SW480 (cell line): Measurements from ENCODE around the gene RERE.
"Not testable (repeated sequence)": the region's sequence is repeated elsewhere in the genome, so short reads cannot be mapped to it uniquely, and the experiment has no call there.

Experiments used
- DNase-seq: peaks from one replicate; pipeline ENCODE4 v3.0.0-alpha.2; 2016; ENCODE audit warnings: low spot score

Gene RERE

GRCh38 chr1:8633741-8634501 lies 183.5 kb downstream of the RERE start:
- no peak for DNase-seq

- DNase-seq = no peak
These were observed 185.3 kb downstream of the RERE start for GRCh38 chr1:8632102-8632501.

- DNase-seq = no peak
These were observed 186.3 kb downstream of the RERE start for GRCh38 chr1:8631163-8631562.

- DNase-seq = no peak
These were observed 188.0 kb downstream of the RERE start for GRCh38 chr1:8629241-8630091.

GRCh38 chr1:8628606-8629005 lies 188.8 kb downstream of the RERE start:
- no peak for DNase-seq

GRCh38 chr1:8627728-8628127 lies 189.7 kb downstream of the RERE start:
- DNase-seq = no peak

- DNase-seq = peak; percentile 46
These were observed 191.2 kb downstream of the RERE start for GRCh38 chr1:8625981-8626898.

GRCh38 chr1:8625491-8625890 lies 191.9 kb downstream of the RERE start:
- no peak for DNase-seq

GRCh38 chr1:8623651-8624192 lies 193.7 kb downstream of the RERE start:
- DNase-seq = not testable (repeated sequence)

GRCh38 chr1:8621785-8622348 lies 195.6 kb downstream of the RERE start:
- DNase-seq = not testable (repeated sequence)

- DNase-seq = not testable (repeated sequence)
These were observed 196.3 kb downstream of the RERE start for GRCh38 chr1:8621034-8621582.

- not testable (repeated sequence) for DNase-seq
These were observed 197.4 kb downstream of the RERE start for GRCh38 chr1:8619917-8620502.

GRCh38 chr1:8619419-8619818 lies 198.0 kb downstream of the RERE start:
- not testable (repeated sequence) for DNase-seq

- DNase-seq = not testable (repeated sequence)
These were observed 200.6 kb downstream of the RERE start for GRCh38 chr1:8616791-8617190.

- DNase-seq = not testable (repeated sequence)
These were observed 205.6 kb downstream of the RERE start for GRCh38 chr1:8611634-8612515.

- no peak for DNase-seq
These were observed 209.5 kb downstream of the RERE start for GRCh38 chr1:8607906-8608305.

- DNase-seq = no peak
These were observed 213.1 kb downstream of the RERE start for GRCh38 chr1:8604041-8604945.

GRCh38 chr1:8603220-8603616 lies 214.2 kb downstream of the RERE start:
- no peak for DNase-seq
